ENCODE measurements around the gene PRCD. TPM values are rescaled to one million over a fixed set of nuclear protein-coding genes. Genes with fewer than 3 reads are reported as not detected.
"Not testable (repeated sequence)": the region's sequence is repeated elsewhere in the genome, so short reads cannot be mapped to it uniquely, and the experiment has no call there.

Gene PRCD
- total RNA-seq, 1 donor from 2014 or later = 3.4 TPM

DNA sequence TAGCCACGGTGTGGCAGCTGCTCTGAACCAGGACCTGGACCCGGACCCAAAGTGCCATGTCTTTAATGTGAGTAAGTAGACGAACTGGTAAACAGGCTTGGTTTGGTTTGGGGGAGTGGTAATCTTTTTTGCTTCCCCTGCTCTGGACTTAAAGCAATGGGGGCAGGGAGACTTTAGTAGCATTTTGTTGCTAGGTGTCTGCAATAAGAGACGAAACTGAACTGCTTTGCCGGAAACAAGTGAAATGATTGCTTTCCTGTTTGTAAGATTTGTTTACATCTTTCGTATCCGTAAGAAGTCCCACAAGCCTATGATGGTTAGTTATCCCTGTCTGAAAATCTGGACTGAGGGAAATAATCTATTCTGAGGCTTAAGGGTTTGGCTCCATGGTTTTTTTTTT, 21.5 kb downstream of the PRCD start:
- intact Hi-C loops (cut with DNase I) = no loop called here
- DNase-seq (ENCODE audit: missing footprints) (no peak), ATAC-seq (no peak)

DNA sequence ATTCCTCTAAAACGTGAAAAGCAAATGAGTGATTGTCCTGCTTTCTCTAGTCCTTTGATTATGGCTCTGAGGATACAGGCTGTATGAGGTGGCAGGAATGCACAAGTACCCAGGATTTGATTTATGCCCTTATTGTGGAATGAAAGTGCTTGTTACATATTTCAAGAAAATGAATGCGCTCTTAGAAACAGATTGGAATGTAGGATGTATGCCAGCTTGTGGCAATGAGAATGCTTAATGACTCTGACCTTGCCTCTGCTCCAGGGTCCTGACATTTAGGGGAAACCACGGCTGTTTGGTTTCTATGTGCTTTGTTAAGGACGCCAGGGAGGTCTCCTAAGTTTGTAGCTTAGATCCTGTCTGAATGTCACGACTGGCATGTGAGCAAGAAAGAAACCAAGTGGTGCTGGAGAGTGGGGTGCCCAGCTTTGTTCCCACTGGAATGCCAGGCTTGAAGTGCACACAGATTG, 22.0 kb downstream of the PRCD start:
- DNase-seq (ENCODE audit: missing footprints) = no peak
- intact Hi-C loops (cut with DNase I) = no loop called here
- no peak for ATAC-seq

DNA sequence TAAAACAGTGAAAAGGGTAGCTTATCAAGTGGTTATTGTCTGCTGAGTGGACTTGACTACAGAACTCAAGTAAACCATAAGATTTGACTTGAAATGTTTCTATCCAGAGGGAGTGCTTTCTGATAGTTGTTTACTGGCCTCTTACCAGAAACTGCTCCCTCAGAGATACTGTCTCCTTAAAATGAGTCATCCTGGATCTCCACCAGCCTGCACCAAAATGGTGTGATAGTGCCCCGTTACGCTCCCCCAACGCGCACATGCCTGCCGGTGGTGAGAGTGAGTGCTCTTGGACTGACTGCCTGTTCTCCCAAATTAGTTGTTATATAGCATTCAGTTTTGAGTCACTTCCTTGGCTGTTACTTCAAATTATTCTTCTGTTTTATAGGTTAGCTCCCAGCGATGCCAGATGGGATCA, 22.9 kb downstream of the PRCD start:
- intact Hi-C loops (cut with DNase I) = no loop called here
- DNase-seq (ENCODE audit: missing footprints) (no peak), ATAC-seq (peak; percentile 39)

DNA sequence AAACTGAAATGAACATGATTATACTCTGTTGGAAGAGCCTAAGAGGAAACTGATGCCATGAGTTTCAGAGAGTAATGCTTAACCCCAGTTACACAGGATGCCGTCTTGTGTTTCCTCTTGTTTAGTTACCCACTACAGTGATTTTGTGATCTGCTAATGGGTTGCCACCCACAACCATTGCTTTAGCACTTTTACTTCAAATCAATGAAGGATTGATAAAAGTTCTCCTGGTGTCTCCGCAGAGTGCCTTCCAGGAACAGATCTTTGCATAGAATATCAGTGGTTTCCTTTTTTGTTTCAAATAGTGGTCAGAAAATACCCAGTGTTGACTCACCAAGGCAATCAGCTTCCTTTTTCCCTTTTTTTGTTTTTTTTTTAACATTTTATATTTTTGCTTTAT, 23.5 kb downstream of the PRCD start:
- ATAC-seq; intact Hi-C loops (cut with DNase I): not testable (repeated sequence)

DNA sequence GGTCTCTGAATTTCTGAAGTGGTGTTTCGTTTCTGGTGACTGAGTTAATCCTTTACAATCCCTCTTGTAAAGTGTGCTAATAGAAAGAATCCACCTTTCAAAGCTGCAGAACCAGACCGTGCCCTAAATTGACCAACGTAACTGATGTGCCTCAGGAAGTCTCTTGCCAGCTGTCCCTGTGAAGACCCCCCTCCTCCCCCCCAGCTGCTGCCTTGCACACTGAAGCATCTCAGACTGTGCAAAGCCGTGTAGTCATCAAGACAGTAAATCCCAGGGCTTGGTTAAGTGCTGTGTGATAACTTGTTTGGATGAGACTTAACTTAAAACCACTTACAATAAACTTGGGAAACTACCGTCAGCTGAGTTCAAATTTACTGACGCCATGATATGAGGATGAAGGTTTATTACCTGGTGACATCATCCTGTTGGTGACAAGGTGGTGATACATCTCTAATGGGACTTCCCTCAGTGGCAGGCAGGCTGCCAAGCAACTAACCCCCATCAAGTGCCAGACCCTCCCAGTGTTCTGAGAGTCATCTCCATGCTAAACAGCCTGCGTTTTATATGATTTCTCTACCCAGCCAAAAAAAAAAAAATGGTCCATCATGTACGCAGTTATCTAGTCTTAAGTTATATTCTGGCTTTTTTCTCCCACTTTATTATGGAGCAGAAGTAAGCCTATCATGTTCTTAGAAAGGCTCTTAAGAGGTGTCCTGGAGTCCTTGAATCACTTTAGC, 25.3 kb downstream of the PRCD start:
- DNase-seq (ENCODE audit: missing footprints); ATAC-seq; intact Hi-C loops (cut with DNase I): not testable (repeated sequence)

More for the DNA sequence above, 23.5 kb downstream of the PRCD start:
- not testable (repeated sequence) for DNase-seq (ENCODE audit: missing footprints)

DNA sequence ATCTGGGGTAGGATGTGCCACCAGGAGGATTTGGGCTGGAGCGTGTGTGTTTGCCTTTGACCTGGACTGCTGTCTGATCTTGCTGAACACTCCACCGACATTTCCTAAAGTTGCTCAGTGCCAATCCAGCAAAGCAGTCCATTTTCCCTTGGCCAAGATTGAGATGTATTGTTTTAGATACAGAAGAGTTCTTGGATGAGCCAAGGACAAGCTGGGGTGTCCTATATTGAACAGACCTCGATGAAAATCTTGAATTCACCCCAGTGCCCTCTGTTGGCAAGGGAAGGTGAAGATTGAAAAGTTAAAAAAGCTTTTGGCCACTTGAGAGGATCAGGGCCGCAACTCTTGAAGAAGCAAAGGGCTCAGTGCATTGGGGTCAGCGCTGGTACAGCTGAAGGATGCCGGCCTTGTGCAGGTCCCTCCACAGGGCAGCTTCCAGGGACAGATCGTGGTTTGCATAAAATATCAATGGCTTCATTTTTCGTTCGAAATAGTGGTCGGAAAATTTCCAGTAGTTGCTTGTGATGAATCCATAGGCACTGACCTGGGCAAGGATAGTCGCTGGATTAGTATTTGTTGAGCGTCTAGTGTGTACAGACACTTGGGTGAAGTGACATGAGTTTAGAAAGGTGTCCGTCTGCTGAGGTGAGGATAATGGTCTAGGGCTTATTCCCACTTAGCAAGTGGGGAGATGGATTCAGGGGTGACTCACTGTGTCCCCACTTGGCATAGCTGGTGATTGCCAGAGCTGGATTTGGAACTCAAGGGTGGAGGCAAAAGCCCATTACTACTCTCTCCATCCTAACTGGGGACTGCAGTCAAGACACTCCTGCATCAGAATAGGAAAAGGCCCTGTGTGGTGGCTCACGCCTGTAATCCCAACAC, 26.1 kb downstream of the PRCD start:
- ATAC-seq = no peak
- DNase-seq (ENCODE audit: missing footprints) = no peak
- intact Hi-C loops (cut with DNase I) = no loop called here

DNA sequence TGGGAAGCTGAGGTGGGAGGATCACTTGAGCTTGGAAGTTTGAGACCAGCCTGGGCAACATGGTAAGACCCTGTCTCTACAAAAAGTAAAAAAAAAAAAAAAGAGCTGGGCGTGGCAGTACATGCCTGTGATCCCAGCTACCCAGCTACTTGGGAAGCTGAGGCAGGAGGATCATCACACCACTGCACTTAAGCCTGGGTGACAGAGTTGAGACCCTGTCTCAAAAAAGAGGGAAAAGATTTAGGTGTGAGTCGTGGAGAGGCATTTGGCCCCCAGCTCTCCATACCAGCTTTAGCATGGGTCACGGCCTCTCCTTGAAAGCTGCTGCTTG, 26.7 kb downstream of the PRCD start:
- DNase-seq (ENCODE audit: missing footprints) = no peak
- intact Hi-C loops (cut with DNase I) = no loop called here
- no peak for ATAC-seq

DNA sequence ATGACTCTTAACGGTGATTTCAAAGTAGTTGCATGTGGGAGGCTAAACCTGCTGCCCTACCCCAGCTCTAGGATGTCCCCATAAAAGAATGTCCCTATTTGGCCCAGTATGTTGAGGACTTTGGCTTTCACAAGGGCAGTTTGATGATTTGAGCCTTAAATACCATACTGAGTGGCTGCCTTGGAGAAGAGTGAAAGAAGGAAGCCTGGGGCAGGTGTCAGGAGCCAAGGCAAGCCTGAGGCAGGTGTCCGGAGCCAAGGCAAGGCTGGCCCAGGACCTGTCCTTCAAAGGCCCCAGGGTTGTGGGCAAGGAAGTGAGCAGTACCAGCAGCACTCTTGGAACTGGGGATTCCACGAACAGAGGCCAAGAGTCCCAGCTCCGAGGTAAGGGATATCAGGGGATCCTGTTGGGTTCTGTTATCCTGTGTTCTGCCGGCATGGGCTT, 27.2 kb downstream of the PRCD start:
- no peak for DNase-seq (ENCODE audit: missing footprints)
- ATAC-seq = no peak
- intact Hi-C loops (cut with DNase I) = no loop called here

DNA sequence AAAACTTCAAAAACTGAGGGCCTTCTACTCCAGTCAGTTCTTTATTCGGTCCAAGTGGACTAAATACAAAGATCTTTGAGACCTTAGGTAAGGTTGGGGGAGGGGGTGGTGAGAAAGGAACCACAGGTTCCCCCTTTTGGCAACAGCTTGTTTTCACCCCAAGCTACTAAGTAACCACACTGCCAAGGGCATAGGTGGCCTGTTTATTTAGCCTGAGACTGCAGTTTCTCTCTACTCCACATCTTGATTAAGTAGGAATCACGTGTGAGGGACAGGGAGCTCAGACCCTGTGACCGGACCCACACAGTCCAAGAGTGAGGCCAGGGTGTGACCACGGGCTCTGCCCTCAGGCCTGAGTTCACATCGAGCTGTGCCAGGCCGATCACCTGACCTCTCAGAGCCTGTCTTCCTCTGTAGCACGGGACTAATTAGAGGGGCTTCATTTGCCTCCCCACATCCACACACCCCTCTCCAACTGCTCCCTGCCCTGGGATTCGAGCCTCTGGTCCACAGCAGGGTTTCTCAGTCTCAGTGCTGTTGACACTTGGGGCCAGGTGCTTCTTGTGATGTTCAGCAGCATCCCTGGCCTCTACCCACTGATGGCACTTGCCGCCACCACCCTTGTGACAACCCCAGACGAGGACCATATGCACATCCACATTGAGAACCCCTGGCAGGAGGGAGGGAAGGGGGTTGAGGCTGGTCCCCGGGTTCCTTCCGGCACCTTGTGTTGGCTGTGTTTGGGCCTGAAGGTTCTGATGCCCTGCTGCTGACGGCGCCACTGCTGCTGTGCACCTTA, 28.0 kb downstream of the PRCD start:
- ATAC-seq (peak; percentile 20), DNase-seq (ENCODE audit: missing footprints) (no peak)
- intact Hi-C loops (cut with DNase I) = no loop called here

DNA sequence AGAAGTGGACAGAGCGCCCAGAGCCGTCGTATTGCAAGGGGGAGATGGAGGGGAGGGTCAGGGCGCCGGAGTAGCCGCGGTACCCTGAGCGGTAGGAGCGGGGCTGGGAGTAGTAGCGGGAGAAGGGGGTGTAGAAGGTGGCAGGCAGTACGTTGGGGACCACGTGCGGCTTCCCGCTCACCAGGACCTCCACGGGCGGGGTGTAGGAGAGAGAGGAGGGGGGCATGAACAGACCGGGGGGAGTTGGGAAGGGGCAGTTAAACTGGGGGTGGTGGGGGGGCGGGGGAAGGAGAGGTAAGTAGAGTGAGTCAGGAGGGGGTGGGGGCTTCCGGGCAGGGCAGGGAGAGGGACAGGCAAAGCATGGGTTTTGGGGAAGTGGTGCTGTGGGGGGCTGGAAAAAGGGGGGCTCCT, 29.0 kb downstream of the PRCD start:
- intact Hi-C loops (cut with DNase I) = no loop called here
- DNase-seq (ENCODE audit: missing footprints) (no peak), ATAC-seq (no peak)

DNA sequence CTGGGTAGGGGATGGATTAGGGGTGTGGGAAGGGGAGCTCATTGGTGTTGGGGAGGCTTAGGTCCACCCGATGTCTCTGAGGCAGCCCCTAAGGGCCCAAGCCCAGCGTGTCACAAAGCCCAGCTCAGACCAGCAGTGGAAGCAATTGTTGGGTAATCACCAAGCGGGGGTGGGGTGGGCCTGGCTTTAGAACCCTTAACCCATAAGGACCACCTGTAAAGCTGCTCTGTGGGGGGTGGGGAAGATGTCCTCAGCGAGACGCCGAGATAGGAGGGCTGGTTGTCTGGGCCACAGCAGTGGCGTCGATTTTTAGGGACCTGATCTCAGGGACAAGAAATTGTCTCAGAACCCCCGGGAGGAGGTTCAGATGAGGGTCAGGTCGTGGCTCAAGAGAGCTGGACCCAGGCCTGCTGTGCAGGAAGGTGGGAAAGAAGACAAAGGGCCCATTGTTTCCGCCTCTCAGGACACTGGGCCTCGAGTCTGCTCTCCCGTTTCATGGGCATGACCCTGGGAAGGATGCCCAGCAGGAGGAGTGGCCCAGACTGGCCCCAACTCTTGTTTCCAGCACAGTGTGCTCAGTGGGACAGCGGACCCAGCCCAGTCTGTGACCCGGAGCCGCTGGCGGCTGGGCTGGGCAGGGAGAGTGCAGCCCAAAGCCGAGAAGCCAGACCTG, 29.9 kb downstream of the PRCD start:
- intact Hi-C loops (cut with DNase I) = no loop called here
- ATAC-seq (peak; percentile 75), DNase-seq (ENCODE audit: missing footprints) (no peak)

DNA sequence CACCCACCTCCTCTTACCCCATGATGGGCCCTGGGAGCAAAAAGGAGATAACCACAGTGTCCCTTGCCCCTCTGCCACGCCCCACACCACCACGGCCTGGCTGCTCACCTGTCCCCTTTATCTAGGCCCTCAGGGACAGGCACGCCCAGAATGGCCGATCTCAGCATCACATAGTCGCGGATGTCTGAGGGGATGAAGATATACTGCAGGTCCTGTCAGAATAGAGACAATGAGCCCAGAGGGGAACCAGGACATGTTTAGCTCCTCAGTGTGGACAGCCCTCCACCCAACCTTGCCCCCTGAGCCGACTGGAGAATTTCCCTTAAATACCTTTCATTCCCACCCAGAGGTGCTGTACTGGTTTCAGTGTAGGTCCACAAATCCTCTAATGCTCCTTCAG, 30.6 kb downstream of the PRCD start:
- no peak for DNase-seq (ENCODE audit: missing footprints)
- ATAC-seq = no peak
- intact Hi-C loops (cut with DNase I) = no loop called here

DNA sequence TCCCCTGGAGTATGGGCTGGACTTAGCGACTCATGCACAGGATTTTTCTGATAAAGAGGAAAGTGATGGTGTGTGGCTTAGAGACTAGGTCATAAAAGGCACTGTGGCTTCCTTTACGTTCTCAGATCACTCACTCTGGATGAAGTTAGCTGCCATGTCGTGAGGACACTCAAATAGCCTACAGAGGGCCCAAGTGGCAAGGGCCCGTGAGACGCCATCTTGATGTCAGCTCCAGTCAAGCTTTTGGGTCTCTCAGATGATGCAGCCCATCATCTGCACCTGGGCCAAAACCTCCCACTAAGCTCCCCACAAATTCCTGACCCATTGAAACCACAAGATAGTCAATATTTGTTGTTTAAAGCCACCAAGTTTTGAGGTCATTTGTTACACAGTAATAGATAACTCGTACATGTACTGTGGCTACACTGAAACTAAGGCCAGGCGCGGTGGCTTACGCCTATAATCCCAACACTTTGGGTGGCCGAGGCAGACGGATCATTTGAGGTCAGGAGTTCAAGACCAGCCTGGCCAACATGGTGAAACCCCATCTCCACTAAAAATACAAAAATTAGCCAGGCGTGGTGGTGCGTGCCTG, 31.1 kb downstream of the PRCD start:
- DNase-seq (ENCODE audit: missing footprints) = no peak
- intact Hi-C loops (cut with DNase I) = no loop called here
- ATAC-seq = no peak

DNA sequence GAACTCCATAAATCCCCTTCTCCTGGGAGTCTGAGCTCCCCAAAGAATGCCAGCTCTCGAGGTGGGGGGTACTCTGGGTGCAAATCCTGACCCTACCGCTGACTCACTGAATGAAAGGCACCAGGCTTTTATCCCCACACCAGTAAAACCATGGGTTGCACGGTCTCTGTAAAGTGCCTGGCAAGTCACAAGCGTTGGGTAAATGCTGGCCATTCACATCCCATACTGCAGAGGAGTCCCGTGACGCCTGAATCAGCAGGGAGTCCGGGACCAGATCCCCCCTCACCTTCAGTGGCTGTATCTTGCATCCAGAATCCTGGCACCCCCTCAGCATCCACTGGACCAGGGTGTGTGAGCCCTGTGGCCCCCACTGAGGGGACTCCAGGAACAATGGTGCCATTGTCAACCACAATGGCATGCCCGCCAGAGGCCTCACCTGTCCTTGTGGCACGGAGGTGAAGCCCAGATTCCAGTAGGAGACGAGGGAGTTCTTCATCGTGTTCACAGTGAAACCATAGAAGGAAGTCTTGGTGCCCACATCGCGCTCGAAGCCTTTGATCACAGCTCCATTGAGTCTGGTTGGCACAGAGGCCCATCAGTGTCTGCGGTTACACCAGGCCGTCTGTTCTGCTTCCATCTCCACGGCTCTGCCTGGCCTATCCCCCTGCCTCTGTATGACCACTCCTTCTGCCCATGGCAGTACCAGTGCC, 32.5 kb downstream of the PRCD start:
- intact Hi-C loops (cut with DNase I) = no loop called here
- DNase-seq (ENCODE audit: missing footprints) (no peak), ATAC-seq (no peak)

DNA sequence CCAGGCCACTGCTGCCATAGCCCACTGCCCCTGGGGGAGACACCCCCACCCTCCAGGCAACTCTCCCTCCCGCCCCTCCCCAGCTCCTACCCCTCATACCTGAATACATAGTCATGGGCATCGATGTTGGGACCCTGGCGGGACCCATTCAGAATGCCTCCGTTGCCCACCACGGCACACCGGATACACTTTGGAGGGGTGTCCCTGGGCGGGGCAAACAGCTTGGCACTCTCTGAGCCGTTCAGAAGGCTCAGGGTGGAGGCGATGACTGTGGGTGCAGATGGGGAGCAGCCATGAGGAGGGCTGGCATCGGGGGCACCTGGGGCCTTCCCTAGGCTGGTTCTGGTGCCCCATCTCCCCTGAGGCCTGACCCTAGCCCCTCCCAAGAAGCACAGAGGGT, 33.3 kb downstream of the PRCD start:
- ATAC-seq (no peak), DNase-seq (ENCODE audit: missing footprints) (no peak)
- intact Hi-C loops (cut with DNase I) = no loop called here

DNA sequence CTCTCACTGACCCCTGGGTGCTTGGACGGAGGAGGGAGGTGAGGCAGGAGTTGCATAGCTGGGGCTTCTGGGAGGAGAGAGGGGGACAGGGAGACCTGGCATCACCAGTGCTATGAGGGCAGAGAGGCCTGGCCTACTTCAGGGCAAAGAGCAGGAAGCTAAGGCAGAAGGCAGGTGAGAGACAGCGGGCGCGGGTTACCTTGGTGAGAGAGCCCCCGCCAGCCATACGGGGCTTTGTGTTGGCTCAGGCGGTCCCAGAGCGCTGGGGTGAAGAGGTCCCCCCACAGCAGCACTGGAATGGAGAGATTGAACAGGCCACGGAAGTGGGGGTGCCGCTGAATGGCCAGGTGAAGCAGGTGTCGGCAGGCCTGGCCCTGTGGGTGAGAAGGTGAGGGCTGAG, 34.3 kb downstream of the PRCD start:
- DNase-seq (ENCODE audit: missing footprints) (no peak), ATAC-seq (no peak)
- intact Hi-C loops (cut with DNase I) = no loop called here

DNA sequence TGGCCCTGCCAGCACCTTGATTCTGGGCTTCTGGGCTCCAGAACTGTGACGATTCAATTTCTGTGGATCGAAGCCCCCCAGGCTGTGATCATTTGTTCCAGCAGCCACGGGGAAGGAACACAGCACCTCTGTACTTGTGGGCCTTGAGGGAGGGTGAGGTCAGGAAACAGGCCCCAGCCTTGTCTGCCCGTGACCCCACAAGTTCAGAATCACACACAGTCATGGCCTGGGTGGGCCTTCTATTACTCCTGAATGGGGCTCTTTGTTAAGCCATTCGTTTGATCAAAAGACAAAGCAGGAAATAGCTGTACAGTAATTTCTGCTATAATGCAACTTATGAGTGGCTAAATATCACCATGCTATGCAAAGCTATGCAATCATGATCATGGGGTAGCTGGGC, 35.7 kb downstream of the PRCD start:
- ATAC-seq = no peak
- intact Hi-C loops (cut with DNase I) = no loop called here
- DNase-seq (ENCODE audit: missing footprints) = no peak

DNA sequence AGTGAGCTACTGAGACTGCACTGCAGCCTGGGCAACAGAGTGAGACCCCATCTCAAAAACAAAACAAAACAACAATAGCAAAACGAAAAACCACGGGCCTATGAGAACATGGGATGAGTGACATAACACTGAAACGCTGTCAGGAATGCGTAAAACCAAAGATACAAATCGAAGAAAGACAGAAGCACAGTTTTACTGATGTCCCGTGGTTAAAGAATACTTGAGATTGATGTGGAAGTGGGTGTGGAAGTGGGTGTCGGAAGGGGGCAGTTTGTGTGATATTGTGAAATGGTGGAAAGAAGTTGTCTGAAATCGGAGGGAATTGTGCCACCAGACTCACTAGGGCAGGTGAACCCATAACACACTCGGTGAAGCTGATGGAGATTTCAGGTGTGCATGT, 36.3 kb downstream of the PRCD start:
- no peak for ATAC-seq
- intact Hi-C loops (cut with DNase I) = no loop called here
- DNase-seq (ENCODE audit: missing footprints) = no peak

All from Right ventricle myocardium inferior (tissue), 1 donor.